ENCODE results near the gene ADCY5.

The ADCY5 gene

DNA sequence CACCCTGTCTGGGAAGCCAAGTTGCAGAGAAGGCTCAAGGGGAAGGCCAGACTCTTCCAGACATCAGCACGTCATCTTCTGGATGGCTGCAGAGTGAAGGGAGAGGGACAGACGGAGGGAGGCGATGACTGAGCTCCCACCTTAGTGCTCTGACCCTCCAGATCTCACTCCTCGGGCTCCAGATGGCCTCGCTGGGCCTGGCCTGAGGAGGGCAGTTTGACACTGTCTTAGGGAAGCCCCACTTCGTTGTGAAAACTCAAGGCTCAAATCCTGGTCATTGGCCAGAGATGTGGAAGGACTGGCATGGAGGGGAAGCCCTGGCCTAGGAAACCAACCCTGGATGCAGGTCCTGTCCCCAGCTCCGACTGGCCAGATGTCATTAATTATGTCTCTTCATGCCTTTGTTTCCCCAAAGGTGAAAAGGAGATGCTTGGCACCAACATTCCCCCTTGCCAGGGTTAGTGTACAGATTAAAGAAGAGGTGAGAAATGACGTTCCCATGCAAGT lies 70.4 kb downstream of the ADCY5 start:
- H3K36me3 ChIP-seq (ENCODE audit: insufficient read depth, insufficient read length, low read length) = no peaks in the 10 kb centered on the region
- H3K4me3 ChIP-seq (ENCODE audit: insufficient read length, low read depth) = no peak overlapping the region
- H3K27me3 ChIP-seq (ENCODE audit: insufficient read depth, insufficient read length) = no peaks in the 10 kb centered on the region
- no peak overlapping the region for H3K9ac ChIP-seq (ENCODE audit: insufficient read length, low read depth)
- DNase-seq (ENCODE audit: low read depth, low spot score) = no peak
- no peaks in the 10 kb centered on the region for H3K9me3 ChIP-seq (ENCODE audit: insufficient read depth, low read length)
- H3K4me1 ChIP-seq (ENCODE audit: insufficient read depth, insufficient read length) = peaks cover 5% of the 10 kb centered on the region
- TF ChIP-seq SUZ12 (IDR thresholded peaks at IDR 0.05; ENCODE audit: extremely low read depth, insufficient read depth, insufficient read length) (no peak), ZNF274 (IDR thresholded peaks at IDR 0.05; ENCODE audit: low read depth, low read length) (no peak), YY1 (IDR thresholded peaks at IDR 0.05; ENCODE audit: insufficient read depth, insufficient read length) (no peak)

DNA sequence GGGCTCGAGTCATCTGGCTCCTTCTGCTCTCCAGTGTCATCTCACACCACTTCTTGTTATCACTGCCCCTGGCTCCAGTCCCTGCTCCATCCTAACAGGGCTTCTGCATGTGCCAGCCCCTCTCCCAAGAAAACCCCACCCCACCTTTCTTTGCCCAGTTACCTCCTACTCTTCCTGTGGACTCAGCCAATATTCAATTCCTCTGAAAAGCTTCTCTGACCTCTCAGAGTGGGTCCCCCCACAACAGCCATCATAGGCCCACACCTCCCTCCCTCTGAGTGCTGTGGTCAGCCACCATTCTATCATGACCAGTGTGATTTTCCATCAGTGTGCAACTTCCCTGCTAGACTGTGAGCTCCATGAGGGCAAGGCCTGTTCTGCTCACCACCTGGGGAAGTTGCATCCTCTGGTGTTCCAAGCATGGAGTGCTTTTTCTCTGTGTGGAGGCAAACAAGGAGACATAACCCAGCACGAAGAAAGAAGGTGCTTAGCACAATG lies 71.6 kb downstream of the ADCY5 start:
- Histone ChIP-seq H3K9ac (ENCODE audit: insufficient read length, low read depth) (no peak overlapping the region), H3K4me3 (ENCODE audit: insufficient read length, low read depth) (no peak overlapping the region), H3K9me3 (ENCODE audit: insufficient read depth, low read length) (no peaks in the 10 kb centered on the region), H3K36me3 (ENCODE audit: insufficient read depth, insufficient read length, low read length) (no peaks in the 10 kb centered on the region), H3K27me3 (ENCODE audit: insufficient read depth, insufficient read length) (no peaks in the 10 kb centered on the region), H3K4me1 (ENCODE audit: insufficient read depth, insufficient read length) (peaks cover 6% of the 10 kb centered on the region)
- TF ChIP-seq ZNF274 (IDR thresholded peaks at IDR 0.05; ENCODE audit: low read depth, low read length) (no peak), YY1 (IDR thresholded peaks at IDR 0.05; ENCODE audit: insufficient read depth, insufficient read length) (no peak), SUZ12 (IDR thresholded peaks at IDR 0.05; ENCODE audit: extremely low read depth, insufficient read depth, insufficient read length) (no peak)
- DNase-seq (ENCODE audit: low read depth, low spot score) = no peak

- peaks cover 12% of the 10 kb centered on the region for H3K4me1 ChIP-seq (ENCODE audit: insufficient read depth, insufficient read length)
- H3K9me3 ChIP-seq (ENCODE audit: insufficient read depth, low read length) = no peaks in the 10 kb centered on the region
- no peak overlapping the region for H3K9ac ChIP-seq (ENCODE audit: insufficient read length, low read depth)
- no peak overlapping the region for H3K4me3 ChIP-seq (ENCODE audit: insufficient read length, low read depth)
- no peak for DNase-seq (ENCODE audit: low read depth, low spot score)
- no peaks in the 10 kb centered on the region for H3K27me3 ChIP-seq (ENCODE audit: insufficient read depth, insufficient read length)
- H3K36me3 ChIP-seq (ENCODE audit: insufficient read depth, insufficient read length, low read length) = no peaks in the 10 kb centered on the region
- no peak for TF ChIP-seq ZNF274 (IDR thresholded peaks at IDR 0.05; ENCODE audit: low read depth, low read length)
Measured at GRCh38 chr3:123376451-123377242, 72.2 kb downstream of the ADCY5 start.

DNA sequence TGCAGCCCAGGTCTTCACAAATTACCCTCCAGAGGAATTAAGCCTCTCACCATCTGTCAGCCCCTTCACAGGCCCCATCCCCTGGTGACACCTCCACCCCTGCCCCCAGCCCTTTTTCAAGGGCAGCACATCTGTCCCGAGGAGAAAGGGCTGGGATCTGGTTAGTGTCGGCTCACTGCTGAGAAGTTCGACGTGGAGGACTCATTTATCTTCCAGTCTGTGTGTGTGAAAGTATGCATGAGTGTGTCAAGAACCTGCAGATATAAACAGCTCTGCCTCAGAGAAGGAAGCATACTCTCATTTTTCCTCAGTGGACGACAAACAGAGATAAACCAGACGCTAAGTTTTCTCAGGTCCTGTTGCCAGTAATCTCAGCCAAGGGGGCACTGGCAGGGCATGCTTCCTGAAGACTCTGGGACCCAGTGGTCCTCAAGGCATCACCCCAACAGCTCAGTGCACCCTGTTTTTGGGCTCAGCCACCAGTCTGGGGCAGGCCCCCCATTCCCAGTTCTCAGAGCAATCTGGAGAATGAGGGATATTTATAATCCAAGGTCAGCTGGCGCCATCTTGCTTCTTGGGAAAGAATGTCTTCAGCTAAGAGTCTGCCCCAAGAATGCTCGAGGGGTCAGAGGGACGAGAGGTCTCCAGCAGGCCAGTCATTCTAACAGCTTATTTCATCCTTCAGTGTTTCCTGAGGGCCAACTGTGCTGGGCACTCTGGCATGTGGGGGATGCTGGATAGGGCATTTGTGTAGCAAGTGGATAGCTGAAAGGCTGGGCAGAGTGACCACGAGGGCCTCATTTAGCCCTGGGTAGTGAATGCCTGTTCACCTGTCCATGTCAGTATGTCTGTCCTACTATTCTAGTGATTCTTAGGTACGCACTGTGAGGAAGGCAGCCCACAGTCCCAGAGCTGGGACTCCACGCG lies 73.6 kb downstream of the ADCY5 start:
- Histone ChIP-seq H3K4me3 (ENCODE audit: insufficient read length, low read depth) (no peak overlapping the region), H3K9ac (ENCODE audit: insufficient read length, low read depth) (no peak overlapping the region), H3K4me1 (ENCODE audit: insufficient read depth, insufficient read length) (peaks cover 16% of the 10 kb centered on the region), H3K9me3 (ENCODE audit: insufficient read depth, low read length) (no peaks in the 10 kb centered on the region), H3K27me3 (ENCODE audit: insufficient read depth, insufficient read length) (no peaks in the 10 kb centered on the region), H3K36me3 (ENCODE audit: insufficient read depth, insufficient read length, low read length) (no peaks in the 10 kb centered on the region)
- TF ChIP-seq ZNF274 (IDR thresholded peaks at IDR 0.05; ENCODE audit: low read depth, low read length) (no peak), SUZ12 (IDR thresholded peaks at IDR 0.05; ENCODE audit: extremely low read depth, insufficient read depth, insufficient read length) (no peak), YY1 (IDR thresholded peaks at IDR 0.05; ENCODE audit: insufficient read depth, insufficient read length) (no peak)
- no peak for DNase-seq (ENCODE audit: low read depth, low spot score)

- peaks cover 16% of the 10 kb centered on the region for H3K4me1 ChIP-seq (ENCODE audit: insufficient read depth, insufficient read length)
- no peak for DNase-seq (ENCODE audit: low read depth, low spot score)
- no peak overlapping the region for H3K4me3 ChIP-seq (ENCODE audit: insufficient read length, low read depth)
- no peaks in the 10 kb centered on the region for H3K27me3 ChIP-seq (ENCODE audit: insufficient read depth, insufficient read length)
- H3K36me3 ChIP-seq (ENCODE audit: insufficient read depth, insufficient read length, low read length) = no peaks in the 10 kb centered on the region
- H3K9me3 ChIP-seq (ENCODE audit: insufficient read depth, low read length) = 0 out of 2 replicates have a peak, but pooled peaks cover 4% of the 10 kb centered on the region
- TF ChIP-seq YY1 (IDR thresholded peaks at IDR 0.05; ENCODE audit: insufficient read depth, insufficient read length) = no peak
- no peak for TF ChIP-seq SUZ12 (IDR thresholded peaks at IDR 0.05; ENCODE audit: extremely low read depth, insufficient read depth, insufficient read length)
- no peak for TF ChIP-seq ZNF274 (IDR thresholded peaks at IDR 0.05; ENCODE audit: low read depth, low read length)
- H3K9ac ChIP-seq (ENCODE audit: insufficient read length, low read depth) = no peak overlapping the region
Measured at GRCh38 chr3:123374016-123374415, 74.9 kb downstream of the ADCY5 start.

- TF ChIP-seq SUZ12 (IDR thresholded peaks at IDR 0.05; ENCODE audit: extremely low read depth, insufficient read depth, insufficient read length) (no peak), ZNF274 (IDR thresholded peaks at IDR 0.05; ENCODE audit: low read depth, low read length) (no peak), YY1 (IDR thresholded peaks at IDR 0.05; ENCODE audit: insufficient read depth, insufficient read length) (no peak)
- Histone ChIP-seq H3K4me1 (ENCODE audit: insufficient read depth, insufficient read length) (peaks cover 16% of the 10 kb centered on the region), H3K36me3 (ENCODE audit: insufficient read depth, insufficient read length, low read length) (no peaks in the 10 kb centered on the region), H3K27me3 (ENCODE audit: insufficient read depth, insufficient read length) (no peaks in the 10 kb centered on the region), H3K4me3 (ENCODE audit: insufficient read length, low read depth) (no peak overlapping the region), H3K9ac (ENCODE audit: insufficient read length, low read depth) (no peak overlapping the region), H3K9me3 (ENCODE audit: insufficient read depth, low read length) (0 out of 2 replicates have a peak, but pooled peaks cover 4% of the 10 kb centered on the region)
- no peak for DNase-seq (ENCODE audit: low read depth, low spot score)
Measured at GRCh38 chr3:123373474-123373987, 75.4 kb downstream of the ADCY5 start.

All from NT2/D1 (cell line).